ENCODE data around the gene GALT. TPM values are rescaled to one million over a fixed set of nuclear protein-coding genes. Genes with fewer than 3 reads are reported as not detected.

GALT gene
- total and polyA plus RNA-seq, 2 of the 4 experiments (the other 2 are of a cell fraction) = 15.8 to 34.6 TPM

DNA sequence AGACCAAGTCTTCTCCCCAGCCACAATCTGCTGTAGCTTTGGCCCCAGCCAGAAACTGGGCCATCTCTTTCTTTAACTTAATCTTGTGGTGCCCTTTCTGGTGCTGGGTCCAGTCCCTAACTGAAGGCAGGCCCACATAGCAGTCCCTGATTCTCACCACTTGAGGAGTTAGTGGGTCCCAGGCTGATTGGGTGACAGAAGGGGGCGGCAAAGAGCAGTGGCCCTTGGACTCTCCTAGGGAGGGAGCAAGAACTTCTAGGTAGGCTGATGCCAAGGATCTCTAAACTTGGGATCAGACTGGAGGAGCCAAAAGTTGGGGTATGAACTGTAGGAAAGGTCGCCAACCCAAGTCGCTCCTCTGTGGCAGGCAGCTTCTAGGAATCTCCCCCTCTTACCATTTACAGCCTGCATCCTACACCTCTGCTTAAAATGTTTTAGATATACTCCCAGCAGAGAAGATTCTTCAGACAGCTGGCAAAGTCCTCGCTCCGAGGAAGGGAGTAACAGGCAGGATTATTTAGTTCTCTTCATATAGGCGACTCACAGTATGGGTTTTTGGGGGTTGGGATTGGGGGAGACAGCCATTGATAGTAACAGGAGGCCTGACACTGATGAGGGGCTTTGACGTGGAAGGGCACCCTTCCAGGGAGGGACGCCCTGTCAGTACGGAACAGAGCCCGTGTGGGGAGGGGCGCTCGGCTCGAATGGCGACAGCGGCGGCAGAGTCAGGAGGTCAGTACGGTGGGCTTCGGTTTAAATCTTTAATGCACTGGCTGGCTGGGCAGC, 18.0 kb downstream of the GALT start:
- ATAC-seq (ENCODE audit: low read depth) (peak; percentile 39), DNase-seq (peak; percentile 69)
- Histone ChIP-seq H4K91ac (ENCODE audit: insufficient read depth, low read depth, low read length) (no peak overlapping the region), H3K9me3 (ENCODE audit: control insufficient read depth, insufficient read depth, low read length) (no peaks in the 10 kb centered on the region), H3K4ac (ENCODE audit: low read depth, low read length) (peak overlapping the region; percentile 74), H3K9me1 (ENCODE audit: insufficient read depth, low read length) (peaks cover 13% of the 10 kb centered on the region), H3K27me3 (ENCODE audit: control insufficient read depth, insufficient read depth, low read length) (no peaks in the 10 kb centered on the region), H2BK5ac (ENCODE audit: low read depth, low read length, poor library complexity, severe bottlenecking) (peak overlapping the region; percentile 18), H3K4me3 (ENCODE audit: insufficient read depth, low read depth, low read length) (peak overlapping the region; percentile 56), H3K18ac (ENCODE audit: low read depth, low read length) (no peak overlapping the region), H3K14ac (replicated peaks; ENCODE audit: low read depth, low read length) (peak overlapping the region; percentile 44), H2AFZ (replicated peaks; ENCODE audit: low read length, poor library complexity) (peak overlapping the region; percentile 96), H3K23ac (ENCODE audit: low read depth, low read length) (peak overlapping the region; percentile 71), H4K5ac (ENCODE audit: low read depth, low read length) (no peak overlapping the region), H2BK120ac (ENCODE audit: low read depth, low read length) (no peak overlapping the region), H2BK20ac (ENCODE audit: low read depth, low read length) (no peak overlapping the region), H3K79me1 (ENCODE audit: low read depth in 1 of 2, low read length in 2 of 2) (peaks cover 26 to 34% of the 10 kb centered on the region in 2 experiments), H3K36me3 (ENCODE audit: control insufficient read depth, insufficient read depth, low read length) (peaks cover 7% of the 10 kb centered on the region), H4K8ac (ENCODE audit: low read depth in 2 of 2, low read length in 2 of 2) (peak overlapping the region in 1 of 2 experiments; percentile 80; a peak in 1 of 4 replicates), H3K4me2 (ENCODE audit: low read depth, low read length) (peak overlapping the region; percentile 73), H3K4me1 (ENCODE audit: control insufficient read depth, insufficient read depth, low read length) (no peaks in the 10 kb centered on the region), H2BK15ac (ENCODE audit: low read depth, low read length) (no peak overlapping the region), H3K27ac (ENCODE audit: insufficient read depth, low read length) (peak overlapping the region; percentile 66), H2AK9ac (replicated peaks; ENCODE audit: low read depth, low read length, poor library complexity) (peak overlapping the region; percentile 89), H3K56ac (ENCODE audit: extremely low read depth, insufficient read depth, low read length) (no peak overlapping the region), H3K9ac (ENCODE audit: low read depth, low read length) (peak overlapping the region; percentile 67), H2AK5ac (ENCODE audit: low read depth, low read length) (peak overlapping the region; percentile 82; the same call in 1 of the 2 replicates), H4K20me1 (ENCODE audit: insufficient read depth, low read length) (peaks cover 9% of the 10 kb centered on the region)
- whole genome bisulfite sequencing, 2 experiments (ENCODE audit: extremely low coverage in 2 of 2, insufficient read length in 1 of 2) = no CpG with 5 or more reads among the region's 18 CpGs
- CTCF ChIA-PET = interaction anchor here (0.5 to 2.4 kb wide), 4 partner anchors 12 to 47 kb away, joined by 3 to 7 read pairs (median 5); partner anchors contain the start of gene IL11RA
- dilution Hi-C loops (cut with HindIII; ENCODE audit: low sequenced_read_pairs, unreplicated experiment) (no loop called here), intact Hi-C loops (cut with micrococcal nuclease) (no loop called here), in situ Hi-C loops (cut with MboI; ENCODE audit: low sequenced_read_pairs) (no loop called here)
- TF ChIP-seq RFX5 (IDR thresholded peaks at IDR 0.05; ENCODE audit: low read depth, low read length) (no peak), SMC3 (IDR thresholded peaks at IDR 0.05; ENCODE audit: low read depth, low read length) (peak; percentile 61), MAZ (IDR thresholded peaks at IDR 0.05; ENCODE audit: borderline replicate concordance, low read depth, low read length) (peak; percentile 44; the same call in 1 of the 2 replicates), RAD21 (IDR thresholded peaks at IDR 0.05; ENCODE audit: low read length) (peak; percentile 54)
- TF ChIP-seq, protein P1, sequence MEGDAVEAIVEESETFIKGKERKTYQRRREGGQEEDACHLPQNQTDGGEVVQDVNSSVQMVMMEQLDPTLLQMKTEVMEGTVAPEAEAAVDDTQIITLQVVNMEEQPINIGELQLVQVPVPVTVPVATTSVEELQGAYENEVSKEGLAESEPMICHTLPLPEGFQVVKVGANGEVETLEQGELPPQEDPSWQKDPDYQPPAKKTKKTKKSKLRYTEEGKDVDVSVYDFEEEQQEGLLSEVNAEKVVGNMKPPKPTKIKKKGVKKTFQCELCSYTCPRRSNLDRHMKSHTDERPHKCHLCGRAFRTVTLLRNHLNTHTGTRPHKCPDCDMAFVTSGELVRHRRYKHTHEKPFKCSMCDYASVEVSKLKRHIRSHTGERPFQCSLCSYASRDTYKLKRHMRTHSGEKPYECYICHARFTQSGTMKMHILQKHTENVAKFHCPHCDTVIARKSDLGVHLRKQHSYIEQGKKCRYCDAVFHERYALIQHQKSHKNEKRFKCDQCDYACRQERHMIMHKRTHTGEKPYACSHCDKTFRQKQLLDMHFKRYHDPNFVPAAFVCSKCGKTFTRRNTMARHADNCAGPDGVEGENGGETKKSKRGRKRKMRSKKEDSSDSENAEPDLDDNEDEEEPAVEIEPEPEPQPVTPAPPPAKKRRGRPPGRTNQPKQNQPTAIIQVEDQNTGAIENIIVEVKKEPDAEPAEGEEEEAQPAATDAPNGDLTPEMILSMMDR (conservative IDR thresholded peaks at IDR 0.05; ENCODE audit: low read depth, low read length) = peak; percentile 99
- no TSS peak for BruUV-seq (replicated peaks)
- POLR2A ChIA-PET (ENCODE audit: unreplicated experiment) = no interaction called here
